Activated naive CD8-positive, alpha-beta T cell treated with anti-CD3 and anti-CD28 coated beads, Interleukin-2, amount 50 U/mL, for 24 hours (primary cell): ENCODE results near the gene DNASE1L2.

Experiments used
- ATAC-seq: fragments of 150-1000 bp; cut with Tn5 transposase; one replicate; pipeline ENCODE4 v1.10.0; 2021
- DNase-seq: peaks from one replicate; pipeline ENCODE4 v3.0.0; 2021
- H3K27ac Mint-ChIP-seq: one replicate; pipeline ENCODE4 v1.8.0; 2021; ENCODE audit warnings: mild to moderate bottlenecking, mixed read lengths
- H3K27me3 Mint-ChIP-seq: one replicate; pipeline ENCODE4 v1.8.0; 2021; ENCODE audit warnings: mixed read lengths
- H3K36me3 Mint-ChIP-seq: one replicate; pipeline ENCODE4 v1.8.0; 2021; ENCODE audit warnings: low read depth, mixed read lengths
- H3K4me1 Mint-ChIP-seq: one replicate; pipeline ENCODE4 v1.8.0; 2021; ENCODE audit warnings: mixed read lengths
- H3K4me3 Mint-ChIP-seq: one replicate; pipeline ENCODE4 v1.8.0; 2021; ENCODE audit warnings: mild to moderate bottlenecking, moderate library complexity, mixed read lengths
- H3K9me3 Mint-ChIP-seq: one replicate; pipeline ENCODE4 v1.8.0; 2021; ENCODE audit warnings: mixed read lengths

DNASE1L2 gene

DNA sequence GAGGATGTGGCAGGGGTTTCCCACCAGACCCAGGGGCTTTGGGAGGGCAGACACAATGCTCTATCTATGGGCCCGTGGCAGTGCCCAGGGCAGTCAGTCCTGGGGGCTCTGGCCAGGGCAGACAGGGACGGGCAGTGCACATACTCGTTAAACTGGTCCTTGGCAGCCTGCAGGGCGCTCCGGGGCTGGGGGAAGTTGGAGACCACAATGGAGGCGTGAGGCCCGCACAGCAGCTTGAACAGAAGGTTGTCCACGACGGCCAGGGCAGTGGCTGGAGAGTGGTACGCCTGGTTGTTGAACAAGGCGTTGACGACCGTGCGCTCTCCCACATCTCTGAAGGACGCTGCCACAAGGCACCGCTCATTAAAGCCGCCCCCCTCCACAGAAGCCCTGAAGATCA, 50.3 kb downstream of the DNASE1L2 start:
- Mint-ChIP-seq H3K9me3 (no peaks in the 10 kb centered on the region), H3K27me3 (no peaks in the 10 kb centered on the region), H3K4me3 (no peak overlapping the region), H3K4me1 (no peaks in the 10 kb centered on the region), H3K27ac (no peak overlapping the region), H3K36me3 (no peaks in the 10 kb centered on the region)
- no peak for ATAC-seq
- no peak for DNase-seq

- Mint-ChIP-seq H3K4me1 (no peaks in the 10 kb centered on the region), H3K4me3 (no peak overlapping the region), H3K27ac (no peak overlapping the region), H3K27me3 (no peaks in the 10 kb centered on the region), H3K36me3 (no peaks in the 10 kb centered on the region), H3K9me3 (no peaks in the 10 kb centered on the region)
- DNase-seq (no peak), ATAC-seq (no peak)
These were observed 51.8 kb downstream of the DNASE1L2 start for GRCh38 chr16:2287916-2288547.
